Subcutaneous adipose tissue (tissue), 4 donors: ENCODE results near the gene EIF4B. TPM values are rescaled to one million over a fixed set of nuclear protein-coding genes. Genes with fewer than 3 reads are reported as not detected.

Experiments
- CTCF ChIP-seq: fragments of 450-650 bp; IDR thresholded peaks from one replicate; pipeline ENCODE4 v1.5.1; 2016; ENCODE audit warnings: low read depth, mild to moderate bottlenecking, control low read depth, antibody characterized with exemption, moderate library complexity
- total RNA-seq, 4 donors: library from RNA; depleted of rRNA; stranded (reverse); fragments of >200 nt; gene quantifications; one replicate each; pipeline ENCODE4 v1.1.0, GENCODE V29; 2016

The EIF4B gene
- total RNA-seq, 4 donors from 2014 or later = 471 to 677 (median 528) TPM

GRCh38 chr12:52971679-52972329, 34.5 kb upstream of the EIF4B start:
- no peak for TF ChIP-seq CTCF

GRCh38 chr12:52975204-52975603, 31.1 kb upstream of the EIF4B start:
- TF ChIP-seq CTCF = no peak

GRCh38 chr12:52975820-52976573, 30.3 kb upstream of the EIF4B start:
- TF ChIP-seq CTCF = no peak

GRCh38 chr12:52976574-52977071, 29.6 kb upstream of the EIF4B start:
- TF ChIP-seq CTCF = no peak

GRCh38 chr12:52977170-52977569, 29.1 kb upstream of the EIF4B start:
- TF ChIP-seq CTCF = no peak

GRCh38 chr12:52980096-52980649, 26.1 kb upstream of the EIF4B start:
- TF ChIP-seq CTCF = no peak
